IPS-15b (cell line): ENCODE results near the gene JMJD1C.
"Not testable (repeated sequence)": the region's sequence is repeated elsewhere in the genome, so short reads cannot be mapped to it uniquely, and the experiment has no call there.

Experiments used
- H3K27me3 ChIP-seq: one replicate; pipeline ENCODE4 v1.6.1; 2013; ENCODE audit warnings: low read length; ENCODE audit not compliant: control insufficient read depth, insufficient read depth
- H3K36me3 ChIP-seq: one replicate; pipeline ENCODE4 v1.6.1; 2013; ENCODE audit warnings: low read length; ENCODE audit not compliant: control insufficient read depth, insufficient read depth
- H3K4me1 ChIP-seq: one replicate; pipeline ENCODE4 v1.6.1; 2013; ENCODE audit warnings: mild to moderate bottlenecking, low read length; ENCODE audit not compliant: control insufficient read depth, insufficient read depth
- H3K4me3 ChIP-seq: one replicate; pipeline ENCODE4 v1.5.1; 2013; ENCODE audit warnings: low read depth, low read length
- H3K9ac ChIP-seq: one replicate; pipeline ENCODE4 v1.6.1; 2013; ENCODE audit warnings: low read depth, mild to moderate bottlenecking, low read length
- H3K9me3 ChIP-seq: one replicate; pipeline ENCODE4 v1.6.1; 2013; ENCODE audit warnings: mild to moderate bottlenecking, low read length; ENCODE audit not compliant: control insufficient read depth, insufficient read depth

JMJD1C gene

DNA sequence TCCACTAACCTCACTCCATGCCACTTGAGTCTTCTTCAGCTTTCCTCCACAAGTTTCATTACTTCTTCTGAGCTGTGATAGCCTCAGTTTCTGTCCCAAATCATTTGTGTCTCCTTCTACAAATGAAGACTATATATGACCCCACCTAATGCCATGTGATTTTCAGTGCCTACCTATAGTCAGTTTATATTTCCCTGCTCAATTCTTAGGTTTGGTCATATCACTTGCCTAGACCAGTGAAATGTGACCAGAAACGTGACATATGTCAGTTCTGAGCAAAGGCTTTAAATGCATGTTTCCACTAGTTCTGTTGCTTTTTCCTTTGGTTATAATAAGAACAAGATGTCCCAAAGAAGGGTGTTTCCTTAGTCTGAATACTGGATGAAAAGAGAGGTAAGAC lies 30.8 kb upstream of the JMJD1C start:
- no peaks in the 10 kb centered on the region for H3K4me1 ChIP-seq
- H3K9ac ChIP-seq, result no peak overlapping the region
- no peaks in the 10 kb centered on the region for H3K36me3 ChIP-seq
- no peaks in the 10 kb centered on the region for H3K9me3 ChIP-seq
- no peak overlapping the region for H3K4me3 ChIP-seq
- H3K27me3 ChIP-seq, result no peaks in the 10 kb centered on the region

DNA sequence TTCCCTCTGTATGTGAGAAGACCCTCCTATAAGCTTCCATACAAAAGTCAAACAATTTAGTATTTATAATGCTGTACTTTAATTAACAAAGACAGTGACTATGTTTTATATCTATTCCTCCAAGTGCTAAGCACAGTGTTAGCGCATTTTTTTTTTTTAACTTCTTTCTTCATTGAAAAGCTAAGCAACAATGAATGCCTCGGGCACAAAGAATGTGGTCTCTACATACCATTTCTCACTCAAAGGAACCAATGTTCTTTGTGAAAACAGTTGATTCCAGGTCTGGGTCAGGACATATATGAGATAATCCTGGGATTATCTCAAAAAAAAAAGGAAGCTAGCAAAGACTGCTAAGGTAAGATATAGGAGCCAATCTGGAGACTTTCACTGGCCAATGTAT lies 29.2 kb upstream of the JMJD1C start:
- Histone ChIP-seq H3K4me1 (no peaks in the 10 kb centered on the region), H3K9me3 (peaks cover under 1% of the 10 kb centered on the region), H3K36me3 (no peaks in the 10 kb centered on the region), H3K4me3 (no peak overlapping the region), H3K27me3 (no peaks in the 10 kb centered on the region), H3K9ac (no peak overlapping the region)

DNA sequence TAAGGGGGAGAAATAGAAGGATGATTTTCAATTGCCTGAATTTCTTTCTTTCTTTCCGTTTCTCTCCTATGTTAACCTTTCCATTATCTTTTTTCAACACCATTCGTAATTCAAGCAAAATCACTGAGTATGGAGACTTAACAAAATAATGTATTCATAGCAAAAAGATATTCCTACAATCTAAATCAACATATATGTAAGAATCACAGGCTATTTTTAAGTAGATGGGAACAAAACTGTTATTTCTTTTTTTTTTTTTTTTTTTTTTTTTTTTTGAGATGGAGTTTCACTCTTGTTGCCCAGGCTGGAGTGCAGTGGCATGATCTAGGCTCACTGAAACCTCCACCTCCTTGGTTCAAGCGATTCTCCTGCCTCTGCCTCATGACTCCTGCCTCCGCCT lies 27.2 kb upstream of the JMJD1C start:
- Histone ChIP-seq H3K4me1 (no peaks in the 10 kb centered on the region), H3K36me3 (no peaks in the 10 kb centered on the region), H3K9ac (no peak overlapping the region), H3K9me3 (peaks cover 3% of the 10 kb centered on the region), H3K4me3 (no peak overlapping the region), H3K27me3 (no peaks in the 10 kb centered on the region)

DNA sequence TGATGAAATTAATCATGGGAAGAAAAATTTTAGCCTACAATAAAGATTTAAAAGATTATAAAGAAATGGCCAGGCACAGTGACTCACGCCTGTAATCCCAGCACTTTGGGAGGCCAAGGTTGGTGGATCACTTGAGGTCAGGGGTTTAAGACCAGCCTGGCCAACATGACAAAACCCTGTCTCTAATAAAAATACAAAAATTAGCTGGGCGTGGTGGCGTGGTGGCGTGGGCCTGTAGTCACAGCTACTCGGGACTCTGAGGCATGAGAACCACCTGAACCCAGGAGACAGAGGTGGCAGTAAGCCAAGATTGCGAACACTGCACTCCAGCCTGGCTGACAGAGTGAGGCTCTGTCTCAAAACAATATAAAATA lies 26.5 kb upstream of the JMJD1C start:
- not testable (repeated sequence) for H3K27me3 ChIP-seq, H3K4me3 ChIP-seq, H3K4me1 ChIP-seq, H3K36me3 ChIP-seq, H3K9ac ChIP-seq, H3K9me3 ChIP-seq

DNA sequence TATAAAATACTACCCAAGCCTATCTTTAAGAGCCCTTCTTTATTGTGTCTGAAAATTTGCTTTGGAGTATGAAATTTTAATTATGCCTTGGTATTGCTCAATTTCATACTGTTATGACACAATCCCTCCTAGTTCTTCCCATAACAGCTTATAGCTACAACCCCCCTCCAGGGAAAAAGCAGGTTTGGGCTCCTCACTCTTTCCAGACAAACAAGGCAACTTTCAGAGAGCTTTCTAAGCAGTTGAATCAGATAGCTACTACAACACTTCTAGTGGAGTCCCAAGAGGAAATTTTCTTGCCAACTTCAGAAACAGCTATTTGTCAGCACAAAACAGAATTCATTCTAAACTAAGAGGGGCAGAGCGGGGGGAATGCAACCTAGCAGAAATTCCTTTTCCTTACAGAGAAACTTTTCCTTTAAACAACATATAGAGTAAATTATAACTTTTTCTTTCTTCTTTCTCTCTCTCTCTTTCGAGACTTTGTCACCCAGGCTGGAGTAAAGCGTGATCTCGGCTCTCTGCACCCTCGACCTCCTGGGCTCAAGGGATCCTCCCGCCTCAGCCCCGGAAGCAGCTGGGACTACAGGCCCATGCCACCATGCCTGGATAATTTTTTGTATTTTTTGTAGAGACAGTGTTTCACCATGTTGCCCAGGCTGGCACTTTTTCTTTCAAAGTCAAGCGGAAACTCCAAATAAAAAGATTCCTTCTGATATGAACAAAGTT lies 26.0 kb upstream of the JMJD1C start:
- Histone ChIP-seq H3K9ac (no peak overlapping the region), H3K9me3 (peaks cover 3% of the 10 kb centered on the region), H3K36me3 (no peaks in the 10 kb centered on the region), H3K4me3 (no peak overlapping the region), H3K27me3 (no peaks in the 10 kb centered on the region), H3K4me1 (no peaks in the 10 kb centered on the region)

DNA sequence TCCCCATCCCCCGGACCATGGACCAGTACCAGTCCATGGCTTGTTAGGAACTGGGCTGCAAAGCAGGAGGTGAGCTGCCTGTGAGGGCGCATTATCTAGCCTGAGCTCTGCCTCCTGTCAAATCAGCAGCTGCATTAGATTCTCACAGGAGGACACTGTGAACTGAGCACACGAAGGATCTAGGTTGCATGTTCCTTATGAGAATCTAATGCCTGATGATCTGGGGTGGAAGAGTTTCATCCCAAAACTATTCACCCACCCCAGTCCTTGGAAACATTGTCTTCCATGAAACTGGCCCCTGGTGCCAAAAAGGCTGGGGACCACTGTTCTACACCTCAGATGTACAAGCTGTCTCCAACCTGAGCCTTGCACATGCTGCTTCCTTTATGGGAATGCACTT lies 24.1 kb upstream of the JMJD1C start:
- Histone ChIP-seq H3K9ac (no peak overlapping the region), H3K4me3 (no peak overlapping the region), H3K9me3 (peaks cover 3% of the 10 kb centered on the region), H3K4me1 (peaks cover 3% of the 10 kb centered on the region), H3K36me3 (no peaks in the 10 kb centered on the region), H3K27me3 (no peaks in the 10 kb centered on the region)

DNA sequence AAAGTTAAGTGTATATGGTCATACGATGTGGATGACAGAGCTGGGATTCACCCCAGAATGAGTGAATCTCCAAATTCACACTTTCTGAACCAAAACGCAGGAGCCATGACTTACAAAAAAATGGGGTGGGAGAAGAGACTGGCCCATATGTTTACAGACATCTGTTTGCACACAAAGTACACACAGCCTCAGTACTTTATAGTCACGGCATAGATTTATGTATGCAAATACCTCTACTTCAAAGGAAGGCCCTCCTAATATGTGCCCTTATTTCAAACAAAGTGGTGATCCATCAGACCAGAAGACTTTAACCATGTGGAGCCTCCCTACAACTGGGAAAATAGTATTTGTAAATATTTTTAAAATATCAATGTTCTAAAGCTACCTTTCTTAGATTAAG lies 22.2 kb upstream of the JMJD1C start:
- Histone ChIP-seq H3K9ac (no peak overlapping the region), H3K4me3 (no peak overlapping the region), H3K4me1 (peaks cover 3% of the 10 kb centered on the region), H3K36me3 (no peaks in the 10 kb centered on the region), H3K27me3 (no peaks in the 10 kb centered on the region), H3K9me3 (peaks cover 3% of the 10 kb centered on the region)

DNA sequence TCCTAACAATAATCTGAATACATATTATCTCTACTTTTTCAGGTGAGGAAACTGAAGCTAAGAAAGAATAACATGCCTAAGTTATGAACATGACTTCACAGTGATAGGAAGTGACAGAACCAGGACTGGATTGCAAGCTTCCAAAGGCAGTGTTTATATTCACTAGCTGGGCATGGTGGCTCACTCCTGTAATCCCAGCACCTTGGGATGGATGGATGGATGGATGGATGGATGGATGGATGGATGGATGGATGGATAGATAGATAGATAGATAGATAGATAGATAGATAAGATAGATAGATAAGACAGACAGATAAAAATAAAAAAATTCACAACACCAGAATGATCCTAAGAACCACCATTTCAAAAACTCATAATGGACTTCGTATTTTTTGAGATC lies 18.2 kb upstream of the JMJD1C start:
- H3K4me3 ChIP-seq, result no peak overlapping the region
- no peaks in the 10 kb centered on the region for H3K27me3 ChIP-seq
- H3K4me1 ChIP-seq, result peaks cover 3% of the 10 kb centered on the region
- no peaks in the 10 kb centered on the region for H3K9me3 ChIP-seq
- no peaks in the 10 kb centered on the region for H3K36me3 ChIP-seq
- H3K9ac ChIP-seq, result no peak overlapping the region

DNA sequence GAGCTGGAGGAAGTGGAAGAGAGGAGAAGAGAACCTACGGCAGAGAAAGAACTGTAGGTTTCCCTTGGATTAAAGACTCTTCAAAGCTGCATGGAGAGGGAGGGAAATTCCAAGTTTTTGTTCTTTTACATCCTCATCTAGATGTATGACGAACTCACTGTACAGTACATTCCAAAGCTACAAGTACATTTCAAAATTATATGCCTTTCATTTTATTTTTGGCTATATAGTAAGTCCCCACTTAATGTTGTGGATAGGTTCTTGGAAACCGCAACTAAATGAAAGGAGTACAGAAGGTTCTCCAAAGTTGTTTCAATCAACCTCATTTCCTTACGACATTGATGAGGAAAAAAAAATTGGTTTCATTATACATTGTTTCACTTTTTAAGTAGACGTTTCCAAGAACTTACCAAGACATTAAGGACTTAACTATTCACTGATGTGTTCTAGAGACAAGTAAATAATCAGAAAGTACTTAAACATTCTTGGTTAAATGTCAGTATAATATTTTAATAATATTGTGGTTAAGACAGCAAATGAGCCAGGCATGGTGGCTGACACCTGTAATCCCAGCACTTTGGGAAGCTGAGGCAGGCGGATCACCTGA lies 16.1 kb upstream of the JMJD1C start:
- peaks cover 13% of the 10 kb centered on the region for H3K4me1 ChIP-seq
- no peak overlapping the region for H3K4me3 ChIP-seq
- no peaks in the 10 kb centered on the region for H3K9me3 ChIP-seq
- no peak overlapping the region for H3K9ac ChIP-seq
- H3K27me3 ChIP-seq, result no peaks in the 10 kb centered on the region
- no peaks in the 10 kb centered on the region for H3K36me3 ChIP-seq

DNA sequence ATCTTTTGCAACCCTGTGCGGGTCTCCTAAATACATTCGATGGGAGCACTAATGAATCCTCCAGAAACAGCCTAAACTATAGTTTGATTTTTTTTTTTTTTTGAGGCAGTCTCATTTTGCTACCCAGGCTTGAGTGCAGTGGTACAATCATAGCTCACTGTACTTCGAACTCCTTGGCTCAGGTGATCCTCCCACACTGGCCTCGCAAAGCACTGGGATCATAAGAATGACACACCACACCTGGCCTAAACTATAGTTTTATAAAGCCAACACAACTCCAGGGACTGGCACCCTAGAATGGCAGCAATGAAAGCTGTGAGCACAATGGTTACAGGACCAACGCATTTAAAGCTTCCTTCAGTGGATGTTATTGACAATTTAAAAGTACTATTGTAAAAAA lies 14.5 kb upstream of the JMJD1C start:
- Histone ChIP-seq H3K9ac (no peak overlapping the region), H3K36me3 (no peaks in the 10 kb centered on the region), H3K4me1 (peaks cover 11% of the 10 kb centered on the region), H3K27me3 (no peaks in the 10 kb centered on the region), H3K4me3 (no peak overlapping the region), H3K9me3 (no peaks in the 10 kb centered on the region)

DNA sequence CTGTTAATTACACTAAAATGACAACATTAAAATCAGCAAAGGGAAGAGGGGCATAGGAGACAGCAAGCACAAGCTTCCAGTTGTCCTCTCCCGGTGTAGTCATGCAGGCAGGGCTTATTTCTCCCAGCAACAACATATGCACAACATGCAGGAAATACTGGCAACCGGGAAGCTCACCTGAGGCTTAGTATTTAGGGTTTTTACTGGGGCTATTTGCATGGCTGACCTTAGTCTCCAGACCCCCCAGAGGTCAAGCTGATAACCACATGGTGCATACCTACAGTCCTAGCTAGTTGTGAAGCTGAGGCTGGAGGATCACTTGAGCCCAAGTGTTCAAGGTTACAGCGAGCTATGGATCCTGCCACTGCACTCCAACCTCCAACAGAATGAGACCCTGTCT lies 12.8 kb upstream of the JMJD1C start:
- Histone ChIP-seq H3K36me3 (no peaks in the 10 kb centered on the region), H3K4me1 (peaks cover 11% of the 10 kb centered on the region), H3K9me3 (no peaks in the 10 kb centered on the region), H3K9ac (no peak overlapping the region), H3K27me3 (no peaks in the 10 kb centered on the region), H3K4me3 (no peak overlapping the region)

DNA sequence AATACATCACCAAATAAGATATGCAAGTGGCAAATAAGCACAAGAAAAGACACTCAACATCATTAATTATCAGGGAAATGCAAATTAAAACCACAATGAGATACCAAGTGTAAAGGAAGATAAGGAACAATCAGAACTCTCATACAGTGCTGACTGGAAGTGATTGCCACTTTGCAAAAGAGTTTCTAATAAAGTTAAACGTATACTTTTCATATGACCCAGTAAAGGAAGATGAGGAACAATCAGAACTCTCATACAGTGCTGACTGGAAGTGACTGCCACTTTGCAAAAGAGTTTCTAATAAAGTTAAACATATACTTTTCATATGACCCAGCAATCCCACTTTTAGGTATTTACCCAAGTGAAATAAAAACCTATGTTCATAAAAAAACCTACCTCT lies 12.2 kb upstream of the JMJD1C start:
- Histone ChIP-seq H3K9ac (no peak overlapping the region), H3K4me3 (no peak overlapping the region), H3K27me3 (no peaks in the 10 kb centered on the region), H3K4me1 (peaks cover 11% of the 10 kb centered on the region), H3K9me3 (no peaks in the 10 kb centered on the region), H3K36me3 (no peaks in the 10 kb centered on the region)
